HCT116 (cell line): Measurements from ENCODE around the gene CSNK2B. TPM values are rescaled to one million over a fixed set of nuclear protein-coding genes. Genes with fewer than 3 reads are reported as not detected.

Source experiments
- ATAC-seq: fragments of 200-7000 bp; cut with Tn5 transposase; 2 replicates; pipeline ENCODE4 v1.9.1; 2020; ENCODE audit warnings: mild to moderate bottlenecking, moderate library complexity
- BruUV-seq: library from RNA; stranded (reverse); fragments of 400-500 nt; replicated peaks from 2 replicates; lab custom pipeline; 2021; lab: Mats Ljungman, UMichigan
- CTCF ChIA-PET: fragments of 300-600 bp; sonication (Branson Sonifier 250); formaldehyde crosslinking; loops from one replicate; lab custom pipeline; 2021; ENCODE audit warnings: antibody characterized with exemption; lab: Charles Lee
- POLR2A ChIA-PET: fragments of 300-600, 350-600 bp; sonication (Branson Sonifier 250); formaldehyde crosslinking; loops from one replicate; lab custom pipeline; 2021; ENCODE audit warnings: antibody characterized with exemption; lab: Charles Lee
- RAD21 ChIA-PET, 2 experiments: fragments of 300-600 bp; sonication (Branson Sonifier 250); formaldehyde crosslinking; loops; one replicate each; lab custom pipeline; 2023; ENCODE audit warnings: low total read pairs in 2 of 2; ENCODE audit not compliant: uncharacterized antibody in 2 of 2, unreplicated experiment in 2 of 2, low non-redundant PET in 1 of 2; lab: Charles Lee
- DNase-seq: peaks from one replicate; pipeline ENCODE4 v3.0.0-alpha.2; 2010; ENCODE audit warnings: low read depth, low spot score
- H2AFZ ChIP-seq: fragments of 200-600 bp; shearing (Covaris generic), sonication (generic); 2 replicates; pipeline ENCODE4 v1.6.1; 2017; ENCODE audit warnings: low read depth, mixed run types, mixed read lengths, antibody characterized with exemption, low read length; ENCODE audit not compliant: poor library complexity, severe bottlenecking
- H3K27ac ChIP-seq: 2 replicates; pipeline ENCODE4 v1.5.1; 2012; ENCODE audit warnings: low read depth, low read length
- H3K27me3 ChIP-seq: fragments of 200-600 bp; sonication (generic); 2 replicates; pipeline ENCODE4 v1.6.1; 2016; ENCODE audit warnings: mixed run types, low read length, mixed read lengths; ENCODE audit not compliant: insufficient read depth
- H3K36me3 ChIP-seq, 2 experiments: fragments of 200-500 bp in 1 of 2; fragments of 200-600 bp in 1 of 2; sonication (Bioruptor generic) in 1 of 2; sonication (generic) in 1 of 2; 2 replicates each; pipeline versions ENCODE4 v1.5.1 to v1.6.1; 2014 to 2016; ENCODE audit warnings: low read length in 2 of 2, inconsistent platforms in 1 of 2, mixed read lengths in 1 of 2, mixed run types in 1 of 2; ENCODE audit not compliant: insufficient read depth in 2 of 2, control insufficient read depth in 1 of 2
- H3K4me1 ChIP-seq, 2 experiments: fragments of 200-600 bp in 1 of 2; sonication (generic) in 1 of 2; 2 replicates each; pipeline versions ENCODE4 v1.5.1 to v1.6.1; 2012 to 2017; ENCODE audit warnings: low read length in 2 of 2, inconsistent platforms in 1 of 2, mild to moderate bottlenecking in 1 of 2, mixed read lengths in 1 of 2, mixed run types in 1 of 2, moderate library complexity in 1 of 2; ENCODE audit not compliant: insufficient read depth in 2 of 2, control insufficient read depth in 1 of 2
- H3K4me2 ChIP-seq: fragments of 200-600 bp; sonication (generic); 2 replicates; pipeline ENCODE4 v1.6.1; 2017; ENCODE audit warnings: mixed run types, low read length, mixed read lengths
- H3K4me3 ChIP-seq, 2 experiments: fragments of 200-600 bp in 1 of 2; sonication (generic) in 1 of 2; replicated peaks in 1 of 2; 2 replicates each; pipeline ENCODE4 v1.5.1; 2011 to 2016; ENCODE audit warnings: low read length in 2 of 2, control low read depth in 1 of 2, low read depth in 1 of 2, mild to moderate bottlenecking in 1 of 2, mixed read lengths in 1 of 2, mixed run types in 1 of 2
- H3K79me2 ChIP-seq: fragments of 200-600 bp; sonication (generic); 2 replicates; pipeline ENCODE4 v1.6.1; 2017; ENCODE audit warnings: mild to moderate bottlenecking, mixed run types, low read length, moderate library complexity, mixed read lengths; ENCODE audit not compliant: insufficient read depth
- H3K9ac ChIP-seq: fragments of 200-600 bp; sonication (generic); 2 replicates; pipeline ENCODE4 v1.6.1; 2016; ENCODE audit warnings: low read length, mixed read lengths
- H3K9me2 ChIP-seq: fragments of 200-600 bp; sonication (generic), shearing (Covaris generic); 2 replicates; pipeline ENCODE4 v1.6.1; 2017; ENCODE audit warnings: mixed run types, mild to moderate bottlenecking, moderate library complexity; ENCODE audit not compliant: insufficient read depth
- H3K9me3 ChIP-seq, 2 experiments: fragments of 200-500 bp in 1 of 2; fragments of 200-600 bp in 1 of 2; sonication (Bioruptor generic) in 1 of 2; sonication (generic) in 1 of 2; 2 replicates each; pipeline ENCODE4 v1.6.1; 2014 to 2017; ENCODE audit warnings: low read length in 2 of 2, mixed read lengths in 2 of 2, inconsistent platforms in 1 of 2, low read depth in 1 of 2, mild to moderate bottlenecking in 1 of 2, mixed run types in 1 of 2, moderate library complexity in 1 of 2; ENCODE audit not compliant: control insufficient read depth in 1 of 2, insufficient read depth in 1 of 2
- H4K20me1 ChIP-seq: fragments of 200-600 bp; sonication (generic), shearing (Covaris generic); 2 replicates; pipeline ENCODE4 v1.6.1; 2017; ENCODE audit warnings: mixed run types, mild to moderate bottlenecking, moderate library complexity; ENCODE audit not compliant: insufficient read depth
- CBX3 ChIP-seq: IDR thresholded peaks from 2 replicates; pipeline ENCODE4 v1.6.1; 2012; ENCODE audit warnings: low read depth
- EGR1 ChIP-seq: IDR thresholded peaks from 2 replicates; pipeline ENCODE4 v1.6.1; 2012; ENCODE audit warnings: low read depth
- EZH2phosphoT487 ChIP-seq: fragments of 200-600 bp; IDR thresholded peaks from 2 replicates; pipeline ENCODE4 v1.6.1; 2018; ENCODE audit warnings: antibody characterized with exemption, borderline replicate concordance
- FOSL1 ChIP-seq: IDR thresholded peaks from 2 replicates; pipeline ENCODE4 v1.6.1; 2012; ENCODE audit warnings: low read depth
- POLR2A ChIP-seq: IDR thresholded peaks from 2 replicates; pipeline ENCODE4 v1.7.0; 2011; ENCODE audit warnings: borderline replicate concordance; ENCODE audit not compliant: insufficient read depth, insufficient read length; ENCODE audit errors: extremely low read depth
- POLR2AphosphoS5 ChIP-seq: IDR thresholded peaks from 2 replicates; pipeline ENCODE4 v1.6.1; 2011; ENCODE audit warnings: mild to moderate bottlenecking, low read depth, low read length, moderate library complexity
- RAD21 ChIP-seq: IDR thresholded peaks from 2 replicates; pipeline ENCODE4 v1.6.1; 2012; ENCODE audit warnings: low read depth, mild to moderate bottlenecking
- SIN3A ChIP-seq: IDR thresholded peaks from 2 replicates; pipeline ENCODE4 v1.6.1; 2012; ENCODE audit warnings: low read depth
- ZNF274 ChIP-seq: fragments of 200-500 bp; sonication (Bioruptor generic); IDR thresholded peaks from 2 replicates; pipeline ENCODE4 v1.6.1; 2014; ENCODE audit warnings: mild to moderate bottlenecking, low read depth, low read length, inconsistent platforms
- intact Hi-C: fragments of 100-400 bp; cut with micrococcal nuclease; formaldehyde crosslinking; loops from 2 replicates; pipeline ENCODE4 v1.10.0; 2022
- total RNA-seq: library from RNA; stranded (reverse); gene quantifications from one replicate; pipeline ENCODE4 v1.2.1, GENCODE V29; 2021; ENCODE audit not compliant: unreplicated experiment
- TF ChIP-seq, protein P1 (sequence below): IDR thresholded peaks from 2 replicates; pipeline ENCODE4 v1.6.1; 2012; ENCODE audit warnings: low read depth
- TF ChIP-seq, protein P2 (sequence below): IDR thresholded peaks from 2 replicates; pipeline ENCODE4 v1.6.1; 2012
- TF ChIP-seq, protein P3 (sequence below): IDR thresholded peaks from 2 replicates; pipeline ENCODE4 v1.6.1; 2012

The CSNK2B gene
- total RNA-seq, 1 experiment from 2014 or later, result 210 TPM

DNA sequence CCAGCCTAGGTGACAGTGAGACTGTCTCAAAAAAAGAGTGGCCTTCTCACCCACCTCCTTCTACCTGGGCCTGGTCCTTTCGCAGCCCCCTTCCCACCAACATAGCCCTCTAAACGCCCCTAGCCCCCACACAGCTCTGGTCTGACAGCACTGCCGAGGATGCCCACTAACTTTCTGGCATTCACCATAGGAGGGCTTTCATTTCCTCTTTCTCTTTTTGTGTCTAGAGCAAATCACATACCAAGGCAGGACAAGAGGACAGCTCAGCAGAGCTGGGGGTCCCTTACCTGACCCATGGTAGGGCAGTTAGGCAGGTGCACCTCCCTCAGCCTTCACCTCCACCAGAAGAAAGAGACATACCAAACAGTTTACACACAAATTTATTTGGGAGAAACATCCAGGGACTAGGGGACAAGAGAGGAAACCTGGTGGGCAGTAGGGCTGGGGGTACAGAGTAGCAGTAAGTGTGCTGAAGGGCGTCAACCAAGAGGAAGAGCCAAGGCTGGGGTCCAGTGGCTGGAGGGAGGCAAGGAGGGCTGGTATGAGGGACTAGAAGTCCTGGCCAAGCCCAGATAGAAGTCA, 10.5 kb downstream of the CSNK2B start:
- Histone ChIP-seq H3K27ac (no peak overlapping the region), H3K27me3 (no peaks in the 10 kb centered on the region), H3K9me2 (no peaks in the 10 kb centered on the region), H3K4me3 (no peak overlapping the region), H3K4me1 (peaks cover under 1 to 14% of the 10 kb centered on the region in 2 experiments; a peak in 3 of 4 replicates), H3K79me2 (no peaks in the 10 kb centered on the region), H3K36me3 (peaks cover 8% of the 10 kb centered on the region in 2 experiments; a peak in 3 of 4 replicates), H4K20me1 (no peaks in the 10 kb centered on the region), H3K9ac (no peak overlapping the region), H3K9me3 (no peaks in the 10 kb centered on the region), H3K4me2 (no peak overlapping the region), H2AFZ (no peak overlapping the region)
- BruUV-seq, result no TSS peak
- intact Hi-C loops, result no loop called here
- ATAC-seq (no peak), DNase-seq (no peak)
- ChIA-PET RAD21 (no interaction called here), CTCF (no interaction called here), POLR2A (no interaction called here)
- no peak for TF ChIP-seq FOSL1
- TF ChIP-seq RAD21, result no peak
- no peak for TF ChIP-seq EZH2phosphoT487
- TF ChIP-seq POLR2A, result no peak
- no peak for TF ChIP-seq EGR1
- TF ChIP-seq, protein P1, sequence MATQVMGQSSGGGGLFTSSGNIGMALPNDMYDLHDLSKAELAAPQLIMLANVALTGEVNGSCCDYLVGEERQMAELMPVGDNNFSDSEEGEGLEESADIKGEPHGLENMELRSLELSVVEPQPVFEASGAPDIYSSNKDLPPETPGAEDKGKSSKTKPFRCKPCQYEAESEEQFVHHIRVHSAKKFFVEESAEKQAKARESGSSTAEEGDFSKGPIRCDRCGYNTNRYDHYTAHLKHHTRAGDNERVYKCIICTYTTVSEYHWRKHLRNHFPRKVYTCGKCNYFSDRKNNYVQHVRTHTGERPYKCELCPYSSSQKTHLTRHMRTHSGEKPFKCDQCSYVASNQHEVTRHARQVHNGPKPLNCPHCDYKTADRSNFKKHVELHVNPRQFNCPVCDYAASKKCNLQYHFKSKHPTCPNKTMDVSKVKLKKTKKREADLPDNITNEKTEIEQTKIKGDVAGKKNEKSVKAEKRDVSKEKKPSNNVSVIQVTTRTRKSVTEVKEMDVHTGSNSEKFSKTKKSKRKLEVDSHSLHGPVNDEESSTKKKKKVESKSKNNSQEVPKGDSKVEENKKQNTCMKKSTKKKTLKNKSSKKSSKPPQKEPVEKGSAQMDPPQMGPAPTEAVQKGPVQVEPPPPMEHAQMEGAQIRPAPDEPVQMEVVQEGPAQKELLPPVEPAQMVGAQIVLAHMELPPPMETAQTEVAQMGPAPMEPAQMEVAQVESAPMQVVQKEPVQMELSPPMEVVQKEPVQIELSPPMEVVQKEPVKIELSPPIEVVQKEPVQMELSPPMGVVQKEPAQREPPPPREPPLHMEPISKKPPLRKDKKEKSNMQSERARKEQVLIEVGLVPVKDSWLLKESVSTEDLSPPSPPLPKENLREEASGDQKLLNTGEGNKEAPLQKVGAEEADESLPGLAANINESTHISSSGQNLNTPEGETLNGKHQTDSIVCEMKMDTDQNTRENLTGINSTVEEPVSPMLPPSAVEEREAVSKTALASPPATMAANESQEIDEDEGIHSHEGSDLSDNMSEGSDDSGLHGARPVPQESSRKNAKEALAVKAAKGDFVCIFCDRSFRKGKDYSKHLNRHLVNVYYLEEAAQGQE, result no peak
- no peak for TF ChIP-seq SIN3A
- TF ChIP-seq, protein P2, sequence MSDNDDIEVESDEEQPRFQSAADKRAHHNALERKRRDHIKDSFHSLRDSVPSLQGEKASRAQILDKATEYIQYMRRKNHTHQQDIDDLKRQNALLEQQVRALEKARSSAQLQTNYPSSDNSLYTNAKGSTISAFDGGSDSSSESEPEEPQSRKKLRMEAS, result no peak
- TF ChIP-seq, protein P3, sequence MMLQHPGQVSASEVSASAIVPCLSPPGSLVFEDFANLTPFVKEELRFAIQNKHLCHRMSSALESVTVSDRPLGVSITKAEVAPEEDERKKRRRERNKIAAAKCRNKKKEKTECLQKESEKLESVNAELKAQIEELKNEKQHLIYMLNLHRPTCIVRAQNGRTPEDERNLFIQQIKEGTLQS, result no peak
- TF ChIP-seq POLR2AphosphoS5, result no peak
- TF ChIP-seq ZNF274, result no peak
- no peak for TF ChIP-seq CBX3
